Measurements from ENCODE around the gene UTP4. TPM values are rescaled to one million over a fixed set of nuclear protein-coding genes. Genes with fewer than 3 reads are reported as not detected.

Gene UTP4
- total and polyA plus RNA-seq, 10 donors, result 12.6 to 37.9 (median 17.1) TPM

GRCh38 chr16:69195369-69196029 lies 63.0 kb downstream of the UTP4 start:
- TF ChIP-seq POLR2A (IDR thresholded peaks at IDR 0.05) (no peak), POLR2AphosphoS5 (IDR thresholded peaks at IDR 0.05) (no peak), CTCF (IDR thresholded peaks at IDR 0.05 in 8 of 11, conservative IDR thresholded peaks at IDR 0.05 in 3 of 11) (no peak)
- WGBS, 5 donors, result 80 to 90% (median 87%) methylated on average over 4 of the region's 4 CpGs
- Histone ChIP-seq H3K27ac (no peak overlapping the region), H3K4me1 (peaks cover 0 to 48% (median 19%) of the 10 kb centered on the region in 6 donors), H3K4me3 (no peak overlapping the region), H3K27me3 (replicated peaks in 1 of 7) (no peaks in the 10 kb centered on the region), H3K9me3 (no peaks in the 10 kb centered on the region), H3K36me3 (no peaks in the 10 kb centered on the region)
- DNase-seq, result no peak
- intact Hi-C loops (cut with DNase I; ENCODE audit: low total_unique reads), result no loop called here

DNA sequence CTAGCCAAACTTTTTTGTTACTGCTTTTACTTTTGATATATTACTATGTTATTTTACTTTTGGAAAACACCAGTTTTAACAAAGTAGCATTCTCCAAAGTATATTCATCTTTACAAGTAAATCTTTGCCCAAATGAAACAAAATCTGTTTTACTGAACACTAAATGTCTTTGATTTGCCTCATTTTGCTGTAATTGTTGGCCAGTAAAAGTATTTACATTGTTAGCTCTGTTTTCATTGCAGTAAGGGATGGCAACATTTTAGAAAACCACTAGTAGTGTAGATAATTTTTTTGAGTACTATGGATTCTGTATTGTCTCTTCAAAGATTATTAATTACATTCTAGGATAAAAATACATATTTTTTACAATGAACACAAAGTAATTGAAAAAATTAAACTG lies 65.1 kb downstream of the UTP4 start:
- H3K4me1 ChIP-seq, result peaks cover 0 to 40% (median 9%) of the 10 kb centered on the region in 6 donors
- intact Hi-C loops (cut with DNase I; ENCODE audit: low total_unique reads), result no loop called here
- TF ChIP-seq POLR2A (IDR thresholded peaks at IDR 0.05), result no peak
- no peak for TF ChIP-seq POLR2AphosphoS5 (IDR thresholded peaks at IDR 0.05)
- TF ChIP-seq CTCF (IDR thresholded peaks at IDR 0.05 in 8 of 11, conservative IDR thresholded peaks at IDR 0.05 in 3 of 11), result no peak

GRCh38 chr16:69199382-69199781 lies 66.9 kb downstream of the UTP4 start:
- no peak for DNase-seq
- Histone ChIP-seq H3K36me3 (no peaks in the 10 kb centered on the region), H3K27ac (no peak overlapping the region), H3K9me3 (no peaks in the 10 kb centered on the region), H3K27me3 (replicated peaks in 1 of 7) (no peaks in the 10 kb centered on the region), H3K4me1 (peaks cover 0 to 53% (median 9%) of the 10 kb centered on the region in 6 donors), H3K4me3 (no peak overlapping the region)
- TF ChIP-seq POLR2AphosphoS5 (IDR thresholded peaks at IDR 0.05), result no peak
- TF ChIP-seq CTCF (IDR thresholded peaks at IDR 0.05 in 8 of 11, conservative IDR thresholded peaks at IDR 0.05 in 3 of 11), result no peak
- no peak for TF ChIP-seq POLR2A (IDR thresholded peaks at IDR 0.05)
- WGBS, 5 donors, result 84 to 95% (median 89%) methylated on average over 7 of the region's 7 CpGs
- intact Hi-C loops (cut with DNase I; ENCODE audit: low total_unique reads), result no loop called here

More for the DNA sequence above, 65.1 kb downstream of the UTP4 start:
- Histone ChIP-seq H3K36me3 (no peaks in the 10 kb centered on the region), H3K27me3 (replicated peaks in 1 of 7) (no peaks in the 10 kb centered on the region), H3K9me3 (no peaks in the 10 kb centered on the region), H3K27ac (no peak overlapping the region), H3K4me3 (no peak overlapping the region)
- DNase-seq, result no peak

DNA sequence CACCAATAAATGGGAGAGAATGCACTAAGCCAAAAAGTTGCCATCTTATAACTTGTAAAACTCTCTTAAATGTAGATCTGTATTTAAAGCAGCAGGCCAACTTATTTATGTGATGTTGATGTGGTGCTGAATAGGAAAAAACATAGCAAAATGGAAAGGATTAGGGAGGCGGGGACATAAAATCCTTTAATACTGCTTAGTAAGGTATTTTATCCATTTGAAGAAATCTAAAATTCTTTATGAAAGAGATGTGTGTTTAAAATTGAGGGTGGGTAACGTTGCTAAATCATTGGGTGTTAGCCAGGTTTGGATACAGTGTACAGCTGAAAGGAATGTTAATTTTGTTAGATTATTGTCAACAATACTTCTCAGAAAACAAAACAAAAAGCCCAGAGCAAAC lies 68.8 kb downstream of the UTP4 start:
- 55 to 88% (median 83%) methylated on average over 2 of the region's 2 CpGs for WGBS, 5 donors
- TF ChIP-seq CTCF (IDR thresholded peaks at IDR 0.05 in 8 of 11, conservative IDR thresholded peaks at IDR 0.05 in 3 of 11) (no peak), POLR2A (IDR thresholded peaks at IDR 0.05) (no peak), POLR2AphosphoS5 (IDR thresholded peaks at IDR 0.05) (no peak)
- no peaks in the 10 kb centered on the region for H3K9me3 ChIP-seq

More for the DNA sequence above, 68.8 kb downstream of the UTP4 start:
- intact Hi-C loops (cut with DNase I; ENCODE audit: low total_unique reads), result no loop called here
- no peak for DNase-seq
- Histone ChIP-seq H3K4me3 (no peak overlapping the region), H3K4me1 (peaks cover 0 to 58% (median 13%) of the 10 kb centered on the region in 6 donors), H3K36me3 (no peaks in the 10 kb centered on the region), H3K27ac (no peak overlapping the region), H3K27me3 (replicated peaks in 1 of 7) (no peaks in the 10 kb centered on the region)
